ENCODE results near the gene TALDO1. TPM values are rescaled to one million over a fixed set of nuclear protein-coding genes. Genes with fewer than 3 reads are reported as not detected.
A peak's percentile ranks its signal among the peaks of the same experiment; 100 is the strongest.

TALDO1 gene
- total RNA-seq, 1 experiment from 2014 or later = 166 TPM

GRCh38 chr11:714436-714835, 32.8 kb upstream of the TALDO1 start:
- DNase-seq (ENCODE audit: low read depth) = no peak

- DNase-seq (ENCODE audit: low read depth) = no peak
These were observed 27.8 kb upstream of the TALDO1 start for GRCh38 chr11:719214-720016.

GRCh38 chr11:720017-720641, 27.1 kb upstream of the TALDO1 start:
- DNase-seq (ENCODE audit: low read depth) = no peak

DNA sequence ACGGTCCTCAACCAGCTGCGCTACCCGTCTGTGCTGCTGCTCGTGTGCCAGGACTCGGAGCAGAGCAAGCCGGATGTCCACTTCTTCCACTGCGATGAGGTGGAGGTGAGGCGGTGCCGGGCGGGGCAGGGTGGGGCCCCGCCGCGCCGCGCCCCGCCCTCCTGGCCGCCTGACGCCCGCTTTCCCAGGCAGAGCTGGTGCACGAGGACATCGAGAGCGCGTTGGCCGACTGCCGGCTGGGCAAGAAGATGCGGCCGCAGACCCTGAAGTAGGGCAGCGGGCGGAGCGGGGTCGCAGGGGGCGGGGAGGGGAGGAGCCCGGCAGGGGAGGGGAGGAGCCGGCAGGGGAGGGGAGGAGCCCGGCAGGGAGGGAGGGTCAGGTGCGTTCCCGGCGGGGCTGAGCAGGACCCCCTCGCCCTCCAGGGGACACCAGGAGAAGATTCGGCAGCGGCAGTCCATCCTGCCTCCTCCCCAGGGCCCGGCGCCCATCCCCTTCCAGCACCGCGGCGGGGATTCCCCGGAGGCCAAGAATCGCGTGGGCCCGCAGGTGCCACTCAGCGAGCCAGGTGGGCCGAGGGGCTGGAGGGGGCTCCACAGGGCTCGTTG, 26.5 kb upstream of the TALDO1 start:
- DNase-seq (ENCODE audit: low read depth) = no peak

DNA sequence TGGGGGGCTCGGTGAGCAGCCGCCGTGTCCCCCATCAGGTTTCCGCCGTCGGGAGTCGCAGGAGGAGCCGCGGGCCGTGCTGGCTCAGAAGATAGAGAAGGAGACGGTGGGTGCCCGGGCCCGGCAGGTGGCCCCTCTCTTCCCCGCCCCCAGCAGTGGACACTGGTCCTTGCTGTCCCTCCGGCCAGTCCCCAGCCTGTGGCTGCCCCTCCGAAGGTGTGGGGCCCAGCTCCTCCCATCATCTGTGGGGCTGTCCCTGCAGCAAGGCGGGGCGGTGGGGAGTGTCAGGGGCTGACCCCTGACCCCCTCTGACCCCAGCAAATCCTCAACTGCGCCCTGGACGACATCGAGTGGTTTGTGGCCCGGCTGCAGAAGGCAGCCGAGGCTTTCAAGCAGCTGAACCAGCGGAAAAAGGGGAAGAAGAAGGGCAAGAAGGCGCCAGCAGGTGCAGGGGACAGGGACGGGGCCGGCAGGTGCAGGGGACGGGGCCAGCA, 26.0 kb upstream of the TALDO1 start:
- DNase-seq (ENCODE audit: low read depth) = no peak

GRCh38 chr11:721741-722345, 25.4 kb upstream of the TALDO1 start:
- DNase-seq (ENCODE audit: low read depth) = no peak

DNA sequence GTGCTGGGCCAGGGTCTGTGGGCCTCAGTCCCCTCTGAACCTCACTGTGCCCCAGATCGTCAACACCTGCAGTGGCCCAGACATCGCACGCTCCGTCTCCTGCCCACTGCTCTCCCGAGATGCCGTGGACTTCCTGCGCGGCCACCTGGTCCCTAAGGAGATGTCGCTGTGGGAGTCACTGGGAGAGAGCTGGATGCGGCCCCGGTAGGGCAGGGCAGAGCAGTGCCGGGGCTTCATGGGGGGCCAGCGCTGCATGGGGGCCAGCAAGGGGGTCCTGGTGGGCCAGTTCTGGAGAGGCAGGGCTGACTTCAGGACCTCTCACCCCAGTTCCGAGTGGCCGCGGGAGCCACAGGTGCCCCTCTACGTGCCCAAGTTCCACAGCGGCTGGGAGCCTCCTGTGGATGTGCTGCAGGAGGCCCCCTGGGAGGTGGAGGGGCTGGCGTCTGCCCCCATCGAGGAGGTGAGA, 24.9 kb upstream of the TALDO1 start:
- DNase-seq (ENCODE audit: low read depth) = no peak

DNA sequence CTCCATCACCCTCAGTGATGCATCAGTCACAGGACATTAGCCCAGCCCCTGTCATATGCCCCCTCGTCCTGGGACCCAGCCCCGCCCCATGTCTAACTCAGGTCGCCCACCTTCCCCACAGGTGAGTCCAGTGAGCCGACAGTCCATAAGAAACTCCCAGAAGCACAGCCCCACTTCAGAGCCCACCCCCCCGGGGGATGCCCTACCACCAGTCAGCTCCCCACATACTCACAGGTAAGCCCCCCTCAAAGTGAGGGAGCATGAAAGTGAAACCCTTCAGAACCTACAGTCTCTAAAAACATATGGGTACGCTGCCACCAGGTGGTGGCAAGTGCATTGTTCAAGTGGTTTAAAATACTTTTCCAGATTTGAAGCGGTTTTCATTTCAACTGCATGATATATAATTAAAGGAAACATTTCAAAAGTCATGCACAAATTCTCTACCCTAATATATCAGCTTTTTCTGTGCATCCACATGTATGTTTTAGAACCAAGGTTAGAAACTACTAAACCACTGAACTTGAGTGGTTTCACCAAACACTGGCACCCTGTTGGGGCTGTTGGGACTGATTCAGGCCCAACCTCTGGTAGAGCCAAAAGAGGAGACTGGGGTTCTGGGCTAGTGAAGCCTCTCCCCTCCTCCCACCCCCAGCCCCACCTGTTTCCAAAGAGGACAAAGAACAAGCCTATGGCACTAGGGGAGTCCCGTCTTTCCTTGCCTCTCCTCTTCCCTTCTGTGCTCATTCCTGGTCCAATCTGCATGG, 24.0 kb upstream of the TALDO1 start:
- DNase-seq (ENCODE audit: low read depth) = peak; percentile 54

GRCh38 chr11:724049-724777, 23.1 kb upstream of the TALDO1 start:
- no peak for DNase-seq (ENCODE audit: low read depth)

DNA sequence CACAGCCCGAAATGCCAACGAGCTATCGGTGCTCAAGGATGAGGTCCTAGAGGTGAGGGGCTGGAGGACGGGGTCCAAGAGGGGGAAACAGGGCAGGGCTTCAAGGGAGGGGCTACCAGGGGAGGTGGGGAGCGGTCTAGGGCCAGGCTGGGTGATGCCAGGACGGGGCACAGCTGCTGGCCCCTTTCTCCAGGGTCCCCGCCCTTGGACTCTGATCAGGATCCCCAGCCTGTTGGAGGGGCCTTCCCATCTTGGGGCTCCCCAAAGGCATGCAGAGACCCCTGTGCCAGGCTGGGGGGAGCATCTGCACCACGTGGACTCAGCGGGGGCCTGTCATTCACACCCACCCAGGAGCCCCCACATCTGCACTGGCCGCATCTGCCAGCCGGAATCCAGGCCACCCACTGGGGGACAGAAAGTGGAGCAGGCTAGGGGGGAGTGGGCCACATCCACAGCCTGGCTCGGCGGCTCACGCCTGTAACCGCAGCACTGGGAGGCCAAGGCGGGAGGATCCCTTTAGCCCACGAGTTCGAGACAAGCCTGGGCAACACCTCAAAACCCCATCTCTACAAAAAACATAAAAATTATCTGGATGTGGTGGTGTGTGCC, 22.4 kb upstream of the TALDO1 start:
- no peak for DNase-seq (ENCODE audit: low read depth)

- DNase-seq (ENCODE audit: low read depth) = no peak
These were observed 21.6 kb upstream of the TALDO1 start for GRCh38 chr11:725624-726202.

- no peak for DNase-seq (ENCODE audit: low read depth)
These were observed 20.7 kb upstream of the TALDO1 start for GRCh38 chr11:726278-727220.

DNA sequence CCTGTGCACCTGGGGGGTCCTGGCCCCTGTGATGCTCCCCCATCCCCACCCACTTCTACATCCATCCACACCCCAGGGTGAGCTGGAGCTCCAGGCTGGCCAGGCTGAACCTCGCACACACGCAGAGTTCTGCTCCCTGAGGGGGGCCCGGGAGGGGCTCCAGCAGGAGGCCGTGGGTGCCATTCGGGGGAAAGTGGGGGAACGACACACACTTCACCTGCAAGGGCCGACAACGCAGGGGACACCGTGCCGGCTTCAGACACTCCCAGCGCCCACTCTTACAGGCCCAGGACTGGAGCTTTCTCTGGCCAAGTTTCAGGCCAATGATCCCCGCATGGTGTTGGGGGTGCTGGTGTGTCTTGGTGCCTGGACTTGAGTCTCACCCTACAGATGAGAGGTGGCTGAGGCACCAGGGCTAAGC, 20.0 kb upstream of the TALDO1 start:
- DNase-seq (ENCODE audit: low read depth) = no peak

GRCh38 chr11:727859-728748, 19.2 kb upstream of the TALDO1 start:
- DNase-seq (ENCODE audit: low read depth) = peak; percentile 94

DNA sequence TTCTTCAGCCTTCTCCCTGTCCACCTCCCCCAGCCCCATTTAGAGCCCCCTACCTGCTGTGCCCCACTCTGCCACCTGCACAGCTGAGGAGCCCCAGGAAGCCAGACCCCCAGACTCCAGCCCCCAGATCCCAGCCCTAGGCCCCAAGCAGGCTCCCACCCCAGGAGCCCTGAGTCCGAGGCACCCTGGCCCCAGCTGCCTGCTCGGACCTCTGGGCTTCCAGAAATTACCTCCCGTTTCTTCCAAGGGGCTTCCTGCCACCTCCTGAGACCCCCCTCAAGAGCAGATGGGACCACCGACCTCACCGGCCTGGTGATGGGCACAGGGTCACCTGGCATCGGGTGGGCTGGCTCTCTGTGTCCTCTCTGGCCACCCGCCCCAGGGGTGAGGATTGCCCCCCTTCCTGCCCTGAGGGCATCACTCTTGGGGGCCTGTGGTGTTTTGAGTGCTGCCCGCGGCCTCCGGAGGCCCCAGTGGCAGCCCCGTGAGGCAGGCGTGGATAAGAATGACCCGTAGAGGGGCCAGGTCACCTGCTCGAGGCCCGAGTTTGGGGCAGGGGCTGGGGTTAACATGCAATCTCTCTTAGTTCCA, 18.3 kb upstream of the TALDO1 start:
- no peak for DNase-seq (ENCODE audit: low read depth)

GRCh38 chr11:729492-730074, 17.7 kb upstream of the TALDO1 start:
- peak; percentile 42 for DNase-seq (ENCODE audit: low read depth)

GRCh38 chr11:733072-733471, 14.2 kb upstream of the TALDO1 start:
- no peak for DNase-seq (ENCODE audit: low read depth)

All from RPMI7951 (cell line).